SH-SY5Y (cell line): Measurements from ENCODE around the gene MAMDC4.

ENCODE experiments used
- GATA2 ChIP-seq: IDR thresholded peaks from 2 replicates; pipeline ENCODE4 v1.6.1; 2011; ENCODE audit warnings: mild to moderate bottlenecking, low read depth, low read length
- GATA3 ChIP-seq: IDR thresholded peaks from 2 replicates; pipeline ENCODE4 v1.6.1; 2011; ENCODE audit warnings: low read depth, mild to moderate bottlenecking, low read length, moderate library complexity

DNA sequence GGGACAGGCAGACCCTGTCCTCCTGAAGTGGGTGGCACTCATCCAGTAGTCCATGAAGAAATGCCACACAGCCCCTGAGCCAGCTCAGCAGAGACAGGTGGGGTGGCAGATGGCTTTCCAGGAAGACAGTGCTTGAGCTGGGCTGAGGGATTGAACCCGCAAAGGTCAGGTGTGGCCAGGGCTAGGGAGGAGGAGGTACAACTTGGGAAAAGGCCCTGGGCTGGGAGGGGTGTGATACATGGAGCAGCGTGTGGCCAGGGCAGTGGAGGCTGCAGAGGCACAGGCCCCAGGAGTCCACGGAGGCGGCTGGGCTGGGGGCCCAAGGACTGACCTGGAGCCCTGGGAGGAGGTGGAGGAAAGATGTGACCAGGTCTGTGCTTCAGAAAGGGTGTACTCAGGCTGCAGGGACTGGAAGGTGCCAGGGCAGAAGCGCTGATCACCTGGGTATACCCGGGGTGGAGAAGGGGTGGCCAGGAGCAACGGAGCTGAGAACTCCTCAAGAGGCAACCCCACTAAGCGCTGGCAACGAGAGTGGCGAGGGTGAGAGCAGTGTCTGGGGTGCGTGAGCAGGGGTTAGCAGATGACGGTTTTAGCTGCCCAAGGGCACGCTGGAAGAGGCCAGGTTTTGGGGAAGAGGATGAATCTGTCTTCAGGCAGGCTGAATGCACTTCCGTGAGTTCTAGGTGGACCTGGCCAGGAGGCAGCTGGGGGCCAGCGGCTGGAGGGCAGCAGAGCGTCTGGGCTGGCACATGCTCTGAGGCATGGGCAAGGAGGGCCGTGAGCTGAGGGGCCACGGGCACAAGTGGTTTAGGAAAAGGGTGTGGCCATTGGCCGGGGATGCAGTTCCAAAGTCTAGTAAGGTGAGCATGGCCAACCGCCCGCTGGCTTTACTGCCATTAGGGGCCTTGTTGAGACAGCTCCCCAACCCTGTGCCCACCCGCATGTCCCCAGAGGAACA is 48.3 kb upstream of the MAMDC4 start:
- TF ChIP-seq GATA2 (no peak), GATA3 (no peak)
